B cell (primary cell): ENCODE measurements around the gene GRK6.

Source experiments
- EZH2 ChIP-seq: IDR thresholded peaks from 2 replicates; pipeline ENCODE4 v1.6.1; 2012; ENCODE audit warnings: borderline replicate concordance, low read depth, mild to moderate bottlenecking, moderate library complexity, low read length; ENCODE audit not compliant: insufficient read depth, poor library complexity, severe bottlenecking
- TF ChIP-seq, protein P1 (sequence below): fragments of 200-600 bp; IDR thresholded peaks from one replicate; pipeline ENCODE4 v1.8.0; 2022; ENCODE audit warnings: antibody characterized with exemption, mild to moderate bottlenecking

DNA sequence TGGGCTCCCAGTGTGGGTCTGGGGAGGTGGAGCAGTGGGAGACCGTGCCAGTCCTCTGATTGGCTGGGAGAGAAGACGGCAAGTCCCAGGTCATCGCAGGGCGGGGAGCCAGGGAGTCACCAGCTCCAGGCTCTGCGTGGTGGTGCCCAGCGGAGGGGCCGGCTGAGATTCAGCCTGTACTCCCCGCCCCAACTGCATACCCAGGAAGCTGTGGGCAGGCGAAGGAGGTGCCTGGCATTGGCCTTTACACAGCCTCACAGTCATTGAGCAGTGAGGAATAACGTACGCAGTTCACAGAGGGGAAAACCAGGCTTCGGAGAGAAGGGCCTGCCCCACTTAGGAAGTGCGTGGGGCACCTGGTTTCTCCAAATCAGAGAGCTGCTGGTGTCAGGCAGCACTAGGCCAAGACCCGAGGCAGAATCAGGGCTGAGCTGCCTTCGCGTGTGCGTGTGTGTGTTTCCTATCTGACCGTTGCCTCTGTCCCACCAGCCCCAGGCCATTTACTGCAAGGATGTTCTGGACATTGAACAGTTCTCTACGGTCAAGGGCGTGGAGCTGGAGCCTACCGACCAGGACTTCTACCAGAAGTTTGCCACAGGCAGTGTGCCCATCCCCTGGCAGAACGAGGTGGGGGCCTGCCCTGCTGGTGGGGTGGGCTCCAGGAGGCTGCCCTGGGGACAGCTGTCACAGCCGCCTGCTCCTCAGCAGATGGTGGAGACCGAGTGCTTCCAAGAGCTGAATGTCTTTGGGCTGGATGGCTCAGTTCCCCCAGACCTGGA, 13.9 kb downstream of the GRK6 start:
- TF ChIP-seq, protein P1, sequence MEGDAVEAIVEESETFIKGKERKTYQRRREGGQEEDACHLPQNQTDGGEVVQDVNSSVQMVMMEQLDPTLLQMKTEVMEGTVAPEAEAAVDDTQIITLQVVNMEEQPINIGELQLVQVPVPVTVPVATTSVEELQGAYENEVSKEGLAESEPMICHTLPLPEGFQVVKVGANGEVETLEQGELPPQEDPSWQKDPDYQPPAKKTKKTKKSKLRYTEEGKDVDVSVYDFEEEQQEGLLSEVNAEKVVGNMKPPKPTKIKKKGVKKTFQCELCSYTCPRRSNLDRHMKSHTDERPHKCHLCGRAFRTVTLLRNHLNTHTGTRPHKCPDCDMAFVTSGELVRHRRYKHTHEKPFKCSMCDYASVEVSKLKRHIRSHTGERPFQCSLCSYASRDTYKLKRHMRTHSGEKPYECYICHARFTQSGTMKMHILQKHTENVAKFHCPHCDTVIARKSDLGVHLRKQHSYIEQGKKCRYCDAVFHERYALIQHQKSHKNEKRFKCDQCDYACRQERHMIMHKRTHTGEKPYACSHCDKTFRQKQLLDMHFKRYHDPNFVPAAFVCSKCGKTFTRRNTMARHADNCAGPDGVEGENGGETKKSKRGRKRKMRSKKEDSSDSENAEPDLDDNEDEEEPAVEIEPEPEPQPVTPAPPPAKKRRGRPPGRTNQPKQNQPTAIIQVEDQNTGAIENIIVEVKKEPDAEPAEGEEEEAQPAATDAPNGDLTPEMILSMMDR, result no peak
- no peak for TF ChIP-seq EZH2
